GM18505 (cell line): ENCODE measurements around the gene KCNAB3.

Source experiments
- ATAC-seq: cut with Tn5 transposase; IDR thresholded peaks from one replicate; pipeline ENCODE4 v1.9.1; 2021; ENCODE audit not compliant: unreplicated experiment
- POLR2A ChIP-seq: IDR thresholded peaks from 4 replicates; pipeline ENCODE4 v1.6.1; 2011; ENCODE audit warnings: borderline replicate concordance; ENCODE audit not compliant: insufficient read depth, insufficient read length; ENCODE audit errors: extremely low read depth

KCNAB3 gene

GRCh38 chr17:7930841-7931631 is 1.4 kb upstream of the KCNAB3 start:
- no peak for TF ChIP-seq POLR2A
- no peak for ATAC-seq

- ATAC-seq: no peak
- TF ChIP-seq POLR2A: no peak
Measured at GRCh38 chr17:7927596-7927995, 2.1 kb downstream of the KCNAB3 start.

- TF ChIP-seq POLR2A: peak; percentile 37
- no peak for ATAC-seq
Measured at GRCh38 chr17:7922845-7923628, 6.6 kb downstream of the KCNAB3 start.

- ATAC-seq: no peak
- no peak for TF ChIP-seq POLR2A
Measured at GRCh38 chr17:7922269-7922844, 7.3 kb downstream of the KCNAB3 start.

GRCh38 chr17:7916808-7917207 is 12.8 kb downstream of the KCNAB3 start:
- no peak for ATAC-seq
- no peak for TF ChIP-seq POLR2A

- no peak for TF ChIP-seq POLR2A
- peak; percentile 12 for ATAC-seq
Measured at GRCh38 chr17:7916385-7916682, 13.3 kb downstream of the KCNAB3 start.

GRCh38 chr17:7915611-7916384 is 13.9 kb downstream of the KCNAB3 start, which contains the start of gene RNF227:
Gene RNF227, minus strand, starts transcription at chr17:7916289. Its CDS starts 94 bp downstream, at chr17:7916195.
- TF ChIP-seq POLR2A: peak; percentile 54
- ATAC-seq: peak; percentile 65

GRCh38 chr17:7915179-7915610 is 14.5 kb downstream of the KCNAB3 start:
- no peak for ATAC-seq
- no peak for TF ChIP-seq POLR2A

GRCh38 chr17:7912927-7913524 is 16.6 kb downstream of the KCNAB3 start:
- ATAC-seq: no peak
- TF ChIP-seq POLR2A: no peak

GRCh38 chr17:7911116-7911515 is 18.5 kb downstream of the KCNAB3 start:
- no peak for ATAC-seq
- TF ChIP-seq POLR2A: no peak

- no peak for TF ChIP-seq POLR2A
- no peak for ATAC-seq
Measured at GRCh38 chr17:7910711-7911110, 18.9 kb downstream of the KCNAB3 start.

- TF ChIP-seq POLR2A: no peak
Measured at GRCh38 chr17:7910281-7910680, 19.4 kb downstream of the KCNAB3 start.

GRCh38 chr17:7909089-7909488 is 20.6 kb downstream of the KCNAB3 start:
- ATAC-seq: no peak
- TF ChIP-seq POLR2A: no peak

More at GRCh38 chr17:7910281-7910680, 19.4 kb downstream of the KCNAB3 start:
- no peak for ATAC-seq
